GM18502 (cell line): ENCODE measurements around the gene ZCWPW1.

Experiments
- ATAC-seq: cut with Tn5 transposase; IDR thresholded peaks from one replicate; pipeline ENCODE4 v1.9.1; 2021; ENCODE audit warnings: mild to moderate bottlenecking; ENCODE audit not compliant: unreplicated experiment, poor library complexity

The ZCWPW1 gene

GRCh38 chr7:100433592-100434296 lies 5.2 kb upstream of the ZCWPW1 start:
- no peak for ATAC-seq

- ATAC-seq = no peak
Observed at GRCh38 chr7:100433276-100433591, 4.7 kb upstream of the ZCWPW1 start.

- ATAC-seq = no peak
Observed at GRCh38 chr7:100432621-100433275, 4.2 kb upstream of the ZCWPW1 start.

GRCh38 chr7:100432053-100432452 lies 3.5 kb upstream of the ZCWPW1 start:
- no peak for ATAC-seq

GRCh38 chr7:100431286-100431735 lies 2.8 kb upstream of the ZCWPW1 start:
- ATAC-seq = no peak

- no peak for ATAC-seq
Observed at GRCh38 chr7:100430493-100431285, 2.2 kb upstream of the ZCWPW1 start.

- ATAC-seq = peak; percentile 37
Observed at GRCh38 chr7:100429637-100430492, 1.4 kb upstream of the ZCWPW1 start, which contains the start of gene MEPCE. TSS of gene MEPCE (plus strand) at chr7:100429831. CDS start at chr7:100430019, 188 bp downstream.

GRCh38 chr7:100428967-100429636 lies 599 bp upstream of the ZCWPW1 start:
- peak; percentile 51 for ATAC-seq

GRCh38 chr7:100427762-100428198 lies 723 bp downstream of the ZCWPW1 start:
- no peak for ATAC-seq

- no peak for ATAC-seq
Observed at GRCh38 chr7:100426516-100426915, 2.0 kb downstream of the ZCWPW1 start.

GRCh38 chr7:100425347-100425746 lies 3.2 kb downstream of the ZCWPW1 start:
- no peak for ATAC-seq

- ATAC-seq = no peak
Observed at GRCh38 chr7:100423315-100423714, 5.2 kb downstream of the ZCWPW1 start.

GRCh38 chr7:100419660-100420226 lies 8.8 kb downstream of the ZCWPW1 start:
- ATAC-seq = no peak

- ATAC-seq = no peak
Observed at GRCh38 chr7:100418930-100419659, 9.4 kb downstream of the ZCWPW1 start.

- no peak for ATAC-seq
Observed at GRCh38 chr7:100415448-100415847, 13.1 kb downstream of the ZCWPW1 start.

GRCh38 chr7:100413889-100414288 lies 14.6 kb downstream of the ZCWPW1 start:
- ATAC-seq = no peak

GRCh38 chr7:100413346-100413745 lies 15.2 kb downstream of the ZCWPW1 start:
- no peak for ATAC-seq

- ATAC-seq = no peak
Observed at GRCh38 chr7:100411101-100411500, 17.4 kb downstream of the ZCWPW1 start.
